Neural progenitor cell (in vitro differentiated cells): ENCODE results near the gene TSPAN3.

Source experiments
- EZH2 ChIP-seq: fragments of 200-600 bp; sonication (generic); IDR thresholded peaks from 2 replicates; pipeline ENCODE4 v1.6.1; 2017; ENCODE audit warnings: antibody characterized with exemption, mild to moderate bottlenecking, moderate library complexity
- EZH2phosphoT487 ChIP-seq: fragments of 200-600 bp; sonication (generic); IDR thresholded peaks from 2 replicates; pipeline ENCODE4 v1.6.1; 2017; ENCODE audit warnings: antibody characterized with exemption
- TF ChIP-seq, protein P1 (sequence below): fragments of 200-600 bp; sonication (generic); IDR thresholded peaks from 2 replicates; pipeline ENCODE4 v1.5.1; 2017; ENCODE audit warnings: antibody characterized with exemption, mild to moderate bottlenecking

- TF ChIP-seq EZH2phosphoT487 (no peak), EZH2 (no peak)
- TF ChIP-seq, protein P1, sequence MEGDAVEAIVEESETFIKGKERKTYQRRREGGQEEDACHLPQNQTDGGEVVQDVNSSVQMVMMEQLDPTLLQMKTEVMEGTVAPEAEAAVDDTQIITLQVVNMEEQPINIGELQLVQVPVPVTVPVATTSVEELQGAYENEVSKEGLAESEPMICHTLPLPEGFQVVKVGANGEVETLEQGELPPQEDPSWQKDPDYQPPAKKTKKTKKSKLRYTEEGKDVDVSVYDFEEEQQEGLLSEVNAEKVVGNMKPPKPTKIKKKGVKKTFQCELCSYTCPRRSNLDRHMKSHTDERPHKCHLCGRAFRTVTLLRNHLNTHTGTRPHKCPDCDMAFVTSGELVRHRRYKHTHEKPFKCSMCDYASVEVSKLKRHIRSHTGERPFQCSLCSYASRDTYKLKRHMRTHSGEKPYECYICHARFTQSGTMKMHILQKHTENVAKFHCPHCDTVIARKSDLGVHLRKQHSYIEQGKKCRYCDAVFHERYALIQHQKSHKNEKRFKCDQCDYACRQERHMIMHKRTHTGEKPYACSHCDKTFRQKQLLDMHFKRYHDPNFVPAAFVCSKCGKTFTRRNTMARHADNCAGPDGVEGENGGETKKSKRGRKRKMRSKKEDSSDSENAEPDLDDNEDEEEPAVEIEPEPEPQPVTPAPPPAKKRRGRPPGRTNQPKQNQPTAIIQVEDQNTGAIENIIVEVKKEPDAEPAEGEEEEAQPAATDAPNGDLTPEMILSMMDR = no peak
These were observed 772 bp downstream of the TSPAN3 start for GRCh38 chr15:77070180-77070494.
